ENCODE results near the gene LTBP2.

Gene LTBP2

GRCh38 chr14:74618078-74618952 lies 6.3 kb upstream of the LTBP2 start:
- no peak for DNase-seq
- H3K9me3 ChIP-seq (replicated peaks; ENCODE audit: insufficient read depth, low read length): no peaks in the 10 kb centered on the region

DNA sequence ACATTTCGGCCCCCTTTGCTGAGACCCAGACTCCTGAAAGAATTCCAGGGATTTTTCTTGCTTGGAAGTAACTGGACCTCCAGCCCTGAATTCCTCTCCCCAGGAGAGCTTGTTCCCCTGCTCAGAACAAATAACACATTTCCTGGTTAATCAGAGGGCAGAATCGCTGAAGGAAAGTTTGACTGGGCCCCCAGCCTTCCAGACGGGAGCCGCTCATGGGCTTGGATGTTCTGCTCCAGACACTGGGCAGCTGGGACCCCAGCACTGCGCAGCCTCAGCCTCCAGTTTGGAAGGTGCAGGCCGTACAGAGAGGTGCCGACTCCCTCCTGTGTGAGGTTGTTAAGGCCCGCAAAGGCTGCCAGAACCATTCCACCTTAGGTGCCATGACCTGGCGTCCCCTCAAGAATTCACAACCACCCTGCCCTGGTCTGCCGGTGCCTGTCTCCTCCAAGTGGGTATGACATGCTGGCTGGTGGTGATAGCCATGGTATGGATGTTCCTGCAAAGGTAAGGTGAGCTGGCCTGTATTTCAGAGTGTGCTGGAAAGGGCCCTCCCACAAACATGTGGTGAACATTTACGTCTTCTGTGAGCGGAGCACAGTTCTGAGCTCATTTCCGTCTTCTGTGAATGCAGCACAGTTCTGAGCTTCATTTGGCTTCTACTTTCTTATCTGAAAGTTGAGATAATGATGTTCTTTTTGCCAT lies 5.1 kb upstream of the LTBP2 start:
- Histone ChIP-seq H3K27ac (ENCODE audit: low read length) (no peak overlapping the region), H3K4me2 (ENCODE audit: low read depth, low read length) (no peak overlapping the region)
- TF ChIP-seq EZH2phosphoT487 (IDR thresholded peaks at IDR 0.05; ENCODE audit: low read length) (no peak), EZH2 (optimal IDR thresholded peaks at IDR 0.05; ENCODE audit: low read depth, low read length) (no peak), CTCF (IDR thresholded peaks at IDR 0.05; ENCODE audit: low read length) (no peak)

More at GRCh38 chr14:74618078-74618952, 6.3 kb upstream of the LTBP2 start:
- Histone ChIP-seq H3K4me1 (ENCODE audit: low read length) (no peaks in the 10 kb centered on the region), H3K9ac (ENCODE audit: low read length) (no peak overlapping the region), H3K9me2 (replicated peaks; ENCODE audit: insufficient read depth, low read length) (no peaks in the 10 kb centered on the region), H4K20me1 (ENCODE audit: insufficient read depth, low read length) (no peaks in the 10 kb centered on the region), H3K79me2 (ENCODE audit: low read length) (no peaks in the 10 kb centered on the region), H3K36me3 (replicated peaks; ENCODE audit: insufficient read depth, low read length) (no peaks in the 10 kb centered on the region), H3K4me3 (ENCODE audit: low read length) (no peak overlapping the region), H3K27ac (ENCODE audit: low read length) (no peak overlapping the region), H3F3A (ENCODE audit: insufficient read depth, low read length) (no peaks in the 10 kb centered on the region), H2AFZ (ENCODE audit: low read length) (no peak overlapping the region), H3K27me3 (replicated peaks; ENCODE audit: insufficient read depth, low read length) (no peaks in the 10 kb centered on the region), H3K4me2 (ENCODE audit: low read depth, low read length) (no peak overlapping the region)
- TF ChIP-seq EZH2phosphoT487 (IDR thresholded peaks at IDR 0.05; ENCODE audit: low read length) (no peak), EZH2 (optimal IDR thresholded peaks at IDR 0.05; ENCODE audit: low read depth, low read length) (no peak), CTCF (IDR thresholded peaks at IDR 0.05; ENCODE audit: low read length) (no peak)

GRCh38 chr14:74616507-74616906 lies 4.5 kb upstream of the LTBP2 start:
- Histone ChIP-seq H3K36me3 (replicated peaks; ENCODE audit: insufficient read depth, low read length) (no peaks in the 10 kb centered on the region), H3K9me3 (replicated peaks; ENCODE audit: insufficient read depth, low read length) (no peaks in the 10 kb centered on the region), H3K4me2 (ENCODE audit: low read depth, low read length) (no peak overlapping the region), H3K9me2 (replicated peaks; ENCODE audit: insufficient read depth, low read length) (no peaks in the 10 kb centered on the region), H4K20me1 (ENCODE audit: insufficient read depth, low read length) (no peaks in the 10 kb centered on the region), H3K27me3 (replicated peaks; ENCODE audit: insufficient read depth, low read length) (0 out of 2 replicates have a peak, but pooled peaks cover 4% of the 10 kb centered on the region), H3K27ac (ENCODE audit: low read length) (no peak overlapping the region), H2AFZ (ENCODE audit: low read length) (no peak overlapping the region), H3K79me2 (ENCODE audit: low read length) (no peaks in the 10 kb centered on the region), H3K4me3 (ENCODE audit: low read length) (no peak overlapping the region), H3F3A (ENCODE audit: insufficient read depth, low read length) (no peaks in the 10 kb centered on the region), H3K4me1 (ENCODE audit: low read length) (no peaks in the 10 kb centered on the region), H3K9ac (ENCODE audit: low read length) (no peak overlapping the region)
- no peak for DNase-seq
- TF ChIP-seq CTCF (IDR thresholded peaks at IDR 0.05; ENCODE audit: low read length) (no peak), EZH2 (optimal IDR thresholded peaks at IDR 0.05; ENCODE audit: low read depth, low read length) (no peak), EZH2phosphoT487 (IDR thresholded peaks at IDR 0.05; ENCODE audit: low read length) (no peak)

More for the DNA sequence above, 5.1 kb upstream of the LTBP2 start:
- H3K36me3 ChIP-seq (replicated peaks; ENCODE audit: insufficient read depth, low read length): no peaks in the 10 kb centered on the region
- H3K9me2 ChIP-seq (replicated peaks; ENCODE audit: insufficient read depth, low read length): no peaks in the 10 kb centered on the region
- DNase-seq: no peak
- H3K4me1 ChIP-seq (ENCODE audit: low read length): no peaks in the 10 kb centered on the region
- no peaks in the 10 kb centered on the region for H4K20me1 ChIP-seq (ENCODE audit: insufficient read depth, low read length)
- no peaks in the 10 kb centered on the region for H3K27me3 ChIP-seq (replicated peaks; ENCODE audit: insufficient read depth, low read length)
- H3K4me3 ChIP-seq (ENCODE audit: low read length): no peak overlapping the region
- no peak overlapping the region for H2AFZ ChIP-seq (ENCODE audit: low read length)
- no peaks in the 10 kb centered on the region for H3F3A ChIP-seq (ENCODE audit: insufficient read depth, low read length)
- no peaks in the 10 kb centered on the region for H3K79me2 ChIP-seq (ENCODE audit: low read length)
- H3K9ac ChIP-seq (ENCODE audit: low read length): no peak overlapping the region
- H3K9me3 ChIP-seq (replicated peaks; ENCODE audit: insufficient read depth, low read length): no peaks in the 10 kb centered on the region

Data from MM.1S (cell line).